Muscle of back (tissue), 11 donors: ENCODE results near the gene TXNRD1. TPM values are rescaled to one million over a fixed set of nuclear protein-coding genes. Genes with fewer than 3 reads are reported as not detected.

Experiments
- DNase-seq, 3 donors: peaks; one replicate each; pipeline versions ENCODE4 v3.0.0 to v3.0.0-alpha.2; 2013
- polyA plus RNA-seq, 10 donors: library from polyadenylated mRNA; unstranded; fragments of 120-200 nt; gene quantifications; one replicate each; pipeline ENCODE4 v1.2.1, GENCODE V29; 2013; ENCODE audit not compliant: insufficient read length in 10 of 10

The TXNRD1 gene
- polyA plus RNA-seq, 10 donors: 31.4 to 46.6 (median 39.8) TPM

DNA sequence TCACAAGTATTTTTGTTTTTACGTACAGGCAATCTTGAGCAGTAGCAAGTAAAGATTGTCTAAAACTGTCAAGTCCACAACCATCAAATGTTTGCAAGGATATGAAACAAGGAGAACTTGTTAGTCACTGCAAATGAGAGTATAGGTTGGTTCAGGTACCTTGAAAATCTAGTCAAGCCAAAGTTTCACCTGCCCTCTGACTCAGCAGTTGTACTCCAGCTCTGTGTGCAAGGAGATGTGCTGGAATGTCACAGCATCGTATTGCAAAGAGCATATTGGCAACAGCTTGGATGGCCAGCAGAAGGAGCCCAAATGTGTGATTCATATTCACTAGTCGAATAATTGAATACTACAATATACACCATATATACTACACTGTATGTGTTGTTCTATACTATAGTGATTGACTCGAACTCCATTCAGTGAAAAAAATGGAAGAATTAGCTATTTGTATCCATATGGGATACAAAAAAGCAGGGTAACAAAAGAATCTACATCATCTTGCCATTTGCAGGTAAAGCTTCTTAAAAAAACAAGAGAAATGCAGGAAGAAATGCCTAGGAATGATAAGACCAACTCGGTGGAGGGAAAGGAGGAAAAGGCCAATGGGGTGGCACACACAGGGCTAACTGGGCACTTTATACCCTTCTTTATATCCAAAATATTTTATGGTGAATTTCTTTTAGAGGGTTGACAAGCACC is 131.9 kb downstream of the TXNRD1 start:
- no peak for DNase-seq

DNA sequence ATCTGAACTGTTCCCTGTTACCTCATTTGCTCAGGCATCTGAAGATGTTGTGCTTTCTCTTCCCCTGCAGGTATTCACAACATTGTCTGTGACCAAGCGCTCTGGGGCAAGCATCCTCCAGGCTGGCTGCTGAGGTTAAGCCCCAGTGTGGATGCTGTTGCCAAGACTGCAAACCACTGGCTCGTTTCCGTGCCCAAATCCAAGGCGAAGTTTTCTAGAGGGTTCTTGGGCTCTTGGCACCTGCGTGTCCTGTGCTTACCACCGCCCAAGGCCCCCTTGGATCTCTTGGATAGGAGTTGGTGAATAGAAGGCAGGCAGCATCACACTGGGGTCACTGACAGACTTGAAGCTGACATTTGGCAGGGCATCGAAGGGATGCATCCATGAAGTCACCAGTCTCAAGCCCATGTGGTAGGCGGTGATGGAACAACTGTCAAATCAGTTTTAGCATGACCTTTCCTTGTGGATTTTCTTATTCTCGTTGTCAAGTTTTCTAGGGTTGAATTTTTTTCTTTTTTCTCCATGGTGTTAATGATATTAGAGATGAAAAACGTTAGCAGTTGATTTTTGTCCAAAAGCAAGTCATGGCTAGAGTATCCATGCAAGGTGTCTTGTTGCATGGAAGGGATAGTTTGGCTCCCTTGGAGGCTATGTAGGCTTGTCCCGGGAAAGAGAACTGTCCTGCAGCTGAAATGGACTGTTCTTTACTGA is 132.9 kb downstream of the TXNRD1 start:
- no peak for DNase-seq

DNA sequence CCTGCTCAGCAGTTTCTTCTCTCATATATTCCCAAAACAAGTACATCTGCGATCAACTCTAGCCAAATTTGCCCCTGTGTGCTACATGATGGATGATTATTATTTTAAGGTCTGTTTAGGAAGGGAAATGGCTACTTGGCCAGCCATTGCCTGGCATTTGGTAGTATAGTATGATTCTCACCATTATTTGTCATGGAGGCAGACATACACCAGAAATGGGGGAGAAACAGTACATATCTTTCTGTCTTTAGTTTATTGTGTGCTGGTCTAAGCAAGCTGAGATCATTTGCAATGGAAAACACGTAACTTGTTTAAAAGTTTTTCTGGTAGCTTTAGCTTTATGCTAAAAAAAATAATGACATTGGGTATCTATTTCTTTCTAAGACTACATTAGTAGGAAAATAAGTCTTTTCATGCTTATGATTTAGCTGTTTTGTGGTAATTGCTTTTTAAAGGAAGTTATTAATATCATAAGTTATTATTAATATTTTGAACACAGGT is 133.5 kb downstream of the TXNRD1 start:
- no peak for DNase-seq

DNA sequence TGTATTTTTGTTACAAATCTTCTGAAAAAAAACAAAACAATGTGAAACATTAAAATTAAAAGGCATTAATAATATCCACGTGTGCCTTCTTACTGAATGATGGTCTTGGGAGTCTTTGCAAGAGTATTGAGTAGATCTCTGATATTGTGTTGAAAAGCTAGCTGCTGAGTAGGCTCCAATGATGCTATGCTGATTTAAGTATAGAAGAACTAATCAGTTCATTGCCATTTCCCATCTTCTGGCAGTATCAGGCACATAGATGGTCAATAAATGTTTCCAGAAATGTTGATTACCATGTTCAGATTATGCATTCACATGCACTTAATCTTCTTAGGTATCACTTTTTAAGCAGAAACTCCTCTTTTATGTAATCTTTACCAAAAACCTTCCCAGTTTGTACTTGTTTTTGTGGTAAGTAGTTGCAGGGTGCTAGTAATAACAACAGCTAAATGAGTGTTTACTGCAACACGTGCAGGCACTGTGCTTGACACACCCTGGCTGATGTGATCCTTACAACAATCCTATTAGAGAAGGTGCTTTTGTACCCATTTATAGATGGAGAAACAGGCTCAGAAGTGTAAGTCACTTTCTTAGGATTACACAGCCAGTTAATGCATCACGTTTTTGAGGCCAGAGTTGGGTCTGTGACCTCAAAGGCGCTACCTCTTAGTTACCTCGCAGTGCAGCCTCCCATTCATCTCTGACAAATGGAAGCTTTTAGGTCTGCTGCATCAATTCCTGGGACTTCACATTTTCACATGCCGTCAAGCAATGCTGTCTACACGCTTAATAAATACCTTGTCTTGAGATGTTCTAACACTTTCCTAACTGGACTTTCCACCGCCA is 134.9 kb downstream of the TXNRD1 start:
- no peak for DNase-seq

DNA sequence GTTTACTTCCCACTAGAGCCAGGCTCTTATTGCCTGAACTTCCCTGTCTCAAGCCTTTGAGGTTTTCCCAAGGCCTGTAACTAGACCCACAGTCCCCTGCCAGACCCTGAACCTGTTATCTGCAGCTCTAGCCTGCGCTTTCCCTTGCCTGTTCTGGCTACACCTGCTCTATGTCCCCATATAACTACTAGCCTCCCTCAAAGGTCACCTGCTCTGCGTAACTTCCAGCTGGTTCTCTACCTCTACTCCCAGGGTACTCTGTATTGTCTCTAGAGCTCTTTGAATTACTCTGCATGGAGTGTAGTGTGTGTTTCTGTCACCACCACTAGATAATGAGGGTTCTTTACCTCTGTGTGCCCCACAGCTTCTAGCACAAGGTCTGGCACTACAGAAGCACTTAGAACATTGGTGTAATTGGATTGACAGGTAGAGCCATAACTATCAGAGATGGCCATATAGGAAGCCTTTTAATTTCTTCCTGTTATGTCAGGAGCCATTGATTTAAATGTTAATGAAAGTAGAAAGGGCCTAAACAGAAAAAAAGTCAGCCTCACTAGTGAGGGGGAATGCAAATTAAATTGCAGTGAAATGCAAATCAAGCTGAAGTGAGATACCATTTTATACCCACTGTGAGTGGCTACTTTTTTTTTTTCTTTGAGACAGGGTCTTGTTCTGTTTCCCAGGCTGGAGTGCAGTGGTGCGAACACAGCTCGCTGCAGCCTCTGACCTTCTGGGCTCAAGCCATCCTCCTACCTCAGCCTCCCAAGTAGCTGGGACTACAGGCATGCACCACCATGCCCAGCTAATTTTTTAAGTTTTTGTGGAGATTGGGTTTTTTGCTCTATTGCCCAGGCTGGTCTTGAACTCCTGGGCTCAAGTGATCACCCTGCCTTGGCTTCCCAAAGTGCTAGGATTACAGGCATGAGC is 135.7 kb downstream of the TXNRD1 start:
- DNase-seq: no peak

DNA sequence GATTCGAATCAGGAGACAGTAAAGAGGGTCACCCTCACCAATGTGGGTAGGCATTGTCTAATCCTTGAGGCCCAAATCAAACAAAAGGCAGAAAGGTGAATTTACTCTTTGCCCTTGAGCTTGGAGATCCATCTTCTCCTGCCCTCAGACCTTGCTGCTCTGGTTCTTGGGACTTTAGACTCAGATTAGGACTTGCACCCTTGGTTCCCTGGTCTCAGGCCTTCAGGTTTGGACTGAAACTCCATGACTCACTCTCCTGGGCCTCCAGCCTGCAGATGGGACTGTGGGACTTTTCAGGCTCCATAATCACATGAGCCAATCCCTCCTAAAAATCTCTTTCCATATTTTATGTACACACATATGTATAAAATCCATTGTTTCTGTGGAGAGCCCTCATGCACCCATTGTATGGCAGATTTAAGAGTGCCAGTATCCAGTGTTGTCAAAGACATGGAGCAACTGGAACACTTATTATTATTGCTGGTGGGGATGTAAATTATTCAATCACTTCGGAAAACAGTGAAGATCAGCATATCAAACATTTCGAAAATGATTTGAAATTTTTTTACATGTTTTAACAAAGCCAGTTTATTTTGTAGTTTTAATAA is 136.6 kb downstream of the TXNRD1 start:
- no peak for DNase-seq

DNA sequence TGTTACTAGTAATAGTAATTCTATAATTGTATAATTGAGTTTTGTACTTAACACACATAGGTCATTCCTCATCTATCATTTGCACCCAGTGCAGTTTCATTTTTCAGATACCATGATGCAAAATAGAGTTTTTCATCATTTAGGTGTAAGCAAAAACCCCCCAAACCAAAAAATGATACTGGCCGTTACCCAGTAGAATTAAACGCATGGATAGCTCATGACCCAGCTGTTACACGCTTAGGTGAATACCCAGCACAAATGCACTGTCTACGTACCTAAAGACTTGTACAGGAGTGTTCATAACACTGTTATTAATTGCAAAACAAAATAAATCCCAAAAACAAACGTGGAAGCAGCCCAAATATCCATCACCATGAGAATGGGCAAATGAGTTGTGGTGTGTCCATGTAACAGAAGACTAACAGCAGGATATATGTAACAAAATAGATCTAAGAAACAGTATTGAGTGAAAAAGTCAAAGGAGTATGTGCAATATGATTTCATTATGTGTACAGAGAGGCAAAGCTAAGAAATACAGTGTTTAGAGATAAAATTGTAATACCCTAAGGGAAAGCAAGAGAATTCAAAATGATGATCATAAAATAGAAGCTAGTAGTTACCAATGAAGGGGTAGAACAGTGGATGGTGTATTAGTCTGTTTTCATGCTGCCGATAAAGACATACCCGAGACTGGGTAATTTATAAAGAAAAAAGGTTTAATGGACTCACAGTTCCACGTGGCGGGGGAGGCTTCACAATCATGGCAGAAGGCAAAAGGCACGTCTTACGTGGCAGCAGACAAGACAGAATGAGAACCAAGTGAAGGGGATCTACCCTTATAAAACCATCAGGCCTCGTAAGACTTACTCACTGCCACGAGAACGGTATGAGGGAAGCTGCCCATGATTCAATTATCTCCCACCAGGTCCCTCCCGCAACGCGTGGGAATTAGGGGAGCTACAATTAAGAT is 137.7 kb downstream of the TXNRD1 start:
- no peak for DNase-seq

DNA sequence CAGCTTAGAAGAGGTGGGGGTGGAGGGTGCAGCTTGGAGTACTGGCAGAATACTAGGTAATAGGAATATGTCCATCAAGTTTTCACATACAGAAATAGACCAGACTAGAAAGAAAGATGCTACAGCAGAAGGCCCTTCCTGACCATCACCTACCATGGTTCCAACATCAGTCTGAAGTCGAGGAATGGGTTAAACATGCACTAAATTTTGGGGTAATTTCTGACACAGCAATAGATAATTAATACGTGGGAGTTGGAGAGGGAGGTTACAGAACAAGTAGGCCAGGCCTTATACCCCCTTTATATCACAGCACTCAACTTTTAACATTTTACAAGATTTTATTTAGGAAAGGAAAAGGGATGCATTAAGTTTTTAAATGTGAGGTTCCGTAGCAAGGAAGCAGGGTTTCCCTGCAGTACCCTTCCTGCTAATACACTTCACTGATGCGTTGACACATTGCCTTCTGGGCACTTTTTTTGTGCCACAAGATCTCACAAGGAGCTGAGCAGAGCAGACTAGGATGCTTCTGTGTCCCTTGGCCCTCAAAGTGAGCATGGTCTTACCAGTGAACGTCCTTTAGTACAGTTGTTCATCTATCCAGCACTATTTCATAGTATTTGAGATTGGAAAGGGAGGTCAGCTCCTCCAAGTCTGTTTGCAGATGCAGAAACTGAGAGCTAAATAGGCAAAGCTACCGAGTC is 138.7 kb downstream of the TXNRD1 start:
- no peak for DNase-seq

DNA sequence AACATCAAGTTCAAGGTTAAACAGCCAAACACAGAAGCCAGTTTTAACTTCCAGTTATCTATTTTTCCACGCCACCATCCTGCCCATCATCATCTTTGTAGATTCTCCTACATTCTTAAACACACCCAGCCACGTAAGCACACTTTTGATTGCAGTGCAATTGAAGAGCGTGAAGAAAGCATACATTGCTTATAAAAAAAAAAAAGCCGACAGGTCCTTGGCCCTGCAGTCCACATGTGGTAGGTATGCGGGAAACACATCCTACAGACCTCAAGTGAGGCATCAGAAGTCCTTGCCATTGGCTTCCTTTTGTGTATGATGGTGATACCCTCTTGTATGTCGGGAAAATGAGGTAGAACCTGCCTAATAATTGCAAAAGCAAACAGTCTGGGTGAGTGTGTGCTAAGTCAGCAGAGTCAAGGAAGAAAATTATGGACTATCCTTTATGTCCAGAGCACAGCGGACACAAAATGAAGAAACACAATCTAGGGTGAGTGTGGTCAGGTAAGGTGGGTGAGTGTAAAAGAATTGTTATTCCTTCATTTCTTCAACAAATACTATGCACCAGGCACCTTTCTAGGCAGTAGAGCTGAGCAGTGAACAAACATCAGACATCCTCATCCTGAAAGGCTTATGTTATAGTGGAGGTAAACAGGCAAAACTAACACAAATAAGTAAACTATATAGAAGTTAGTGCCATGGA is 139.4 kb downstream of the TXNRD1 start:
- DNase-seq: no peak

DNA sequence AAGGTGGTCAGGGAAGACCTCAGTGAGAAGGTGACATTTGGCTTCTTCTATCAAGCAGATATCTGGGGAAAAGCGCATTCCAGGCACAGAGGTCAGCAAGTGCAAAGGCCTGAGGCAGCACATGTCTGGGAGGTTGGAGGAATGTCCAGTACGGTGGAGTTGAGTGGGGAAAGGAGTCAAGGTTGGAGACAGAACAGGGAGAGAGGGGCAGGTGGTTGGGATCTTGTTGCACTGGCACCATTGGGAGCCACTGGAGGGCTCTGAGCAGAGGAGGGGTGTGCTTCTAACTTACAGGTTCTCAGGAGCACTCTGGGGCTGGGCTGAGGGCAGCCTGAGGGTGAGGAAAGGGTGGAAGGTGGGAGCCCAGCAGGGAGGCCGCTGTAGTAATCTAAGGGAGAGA is 140.1 kb downstream of the TXNRD1 start:
- DNase-seq: no peak

DNA sequence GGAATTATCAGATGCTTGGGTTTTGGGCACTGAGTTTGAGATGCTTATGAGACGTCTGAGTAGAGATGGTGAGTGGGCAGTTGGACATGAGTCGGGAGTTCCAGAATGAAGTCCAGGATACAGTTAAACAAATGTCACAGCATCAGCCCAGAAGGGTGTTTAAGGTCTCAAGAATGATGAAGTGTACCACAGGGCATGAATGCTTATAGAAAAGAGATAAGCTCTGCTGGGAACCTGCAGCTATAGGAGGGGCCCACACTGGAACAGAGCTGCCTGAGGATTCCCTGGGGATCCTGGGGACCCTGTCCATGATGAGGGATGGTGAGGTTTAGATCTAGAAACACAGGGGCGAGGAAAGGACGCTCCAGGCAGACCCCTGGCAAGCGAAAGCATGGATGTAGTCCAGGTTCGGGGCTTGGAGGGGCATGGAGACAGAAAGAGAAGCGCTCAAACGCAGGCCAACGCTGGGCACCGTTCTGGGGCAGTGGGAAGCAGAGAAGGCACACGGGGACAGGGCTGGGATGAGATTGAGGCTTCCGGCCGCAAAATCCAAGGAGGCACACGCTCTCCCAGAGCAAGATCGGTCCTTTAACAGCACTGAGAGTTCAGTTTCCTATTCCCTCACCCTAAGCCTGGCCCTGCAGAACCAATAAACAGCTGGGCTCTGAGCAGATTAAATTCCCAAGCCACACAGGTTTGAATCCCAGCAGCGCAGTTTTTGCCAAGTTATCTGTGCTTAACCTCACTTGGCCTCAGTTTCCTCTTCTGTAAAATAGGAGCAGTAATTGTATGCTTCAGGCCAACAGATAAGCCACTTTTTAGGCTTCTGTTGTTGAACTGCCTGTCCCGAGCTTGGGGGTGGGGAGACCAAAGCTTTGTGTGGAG is 140.9 kb downstream of the TXNRD1 start:
- DNase-seq: no peak

DNA sequence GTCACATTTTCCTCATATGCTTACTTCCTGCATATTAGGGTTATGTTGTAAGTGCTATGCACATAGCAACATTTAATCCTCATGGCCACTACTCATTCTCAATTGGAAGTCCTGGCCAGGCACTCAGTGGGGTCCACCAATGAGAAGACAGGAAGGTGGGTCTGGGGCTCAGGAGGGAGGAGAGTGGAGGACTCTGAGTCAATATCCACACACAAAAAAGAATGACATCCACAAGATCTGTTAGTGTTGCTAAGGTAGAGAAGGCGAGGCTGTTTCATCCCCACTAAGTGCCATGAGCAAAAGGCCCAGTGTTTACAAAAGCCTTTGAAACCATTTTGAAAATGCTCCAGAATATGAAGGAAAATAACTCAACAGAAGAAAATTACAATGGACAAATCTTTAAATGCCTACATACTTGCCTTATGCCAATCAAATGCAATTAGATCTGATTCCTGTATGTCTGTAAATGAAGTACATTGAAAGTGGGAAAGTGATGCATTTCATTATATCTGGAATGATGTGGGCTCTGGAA is 141.9 kb downstream of the TXNRD1 start:
- no peak for DNase-seq

DNA sequence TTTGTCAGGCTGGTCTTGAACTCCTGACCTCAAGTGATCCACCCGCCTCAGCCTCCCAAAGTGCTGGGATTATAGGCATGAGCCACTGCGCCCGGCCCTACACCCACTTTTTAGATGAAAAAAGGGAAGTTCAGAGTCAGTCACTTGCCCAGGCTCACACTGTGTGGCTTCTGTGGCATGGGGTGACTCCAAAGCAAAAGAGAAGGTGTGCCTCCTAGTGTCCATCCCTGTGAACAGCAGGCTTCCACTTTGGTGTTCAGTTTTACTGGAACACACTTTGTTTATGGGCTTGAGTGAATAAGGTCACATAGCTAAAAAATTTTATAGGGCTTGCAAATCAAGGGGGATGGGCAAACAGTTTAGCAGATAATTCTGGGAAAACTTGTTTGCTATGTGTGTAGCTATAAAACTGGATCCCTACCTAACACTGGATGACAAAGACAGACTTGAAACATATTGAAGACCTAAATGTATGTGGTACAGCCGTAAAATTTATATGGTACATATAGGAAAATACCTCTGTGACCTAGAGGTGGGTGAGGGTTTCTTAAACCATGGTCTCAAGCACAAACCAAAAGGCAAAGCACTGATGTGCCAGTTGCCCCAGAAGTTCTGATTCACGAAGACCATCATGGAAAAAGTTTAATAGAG is 142.9 kb downstream of the TXNRD1 start:
- DNase-seq: peak; percentile 22 to 51 (median 40)

DNA sequence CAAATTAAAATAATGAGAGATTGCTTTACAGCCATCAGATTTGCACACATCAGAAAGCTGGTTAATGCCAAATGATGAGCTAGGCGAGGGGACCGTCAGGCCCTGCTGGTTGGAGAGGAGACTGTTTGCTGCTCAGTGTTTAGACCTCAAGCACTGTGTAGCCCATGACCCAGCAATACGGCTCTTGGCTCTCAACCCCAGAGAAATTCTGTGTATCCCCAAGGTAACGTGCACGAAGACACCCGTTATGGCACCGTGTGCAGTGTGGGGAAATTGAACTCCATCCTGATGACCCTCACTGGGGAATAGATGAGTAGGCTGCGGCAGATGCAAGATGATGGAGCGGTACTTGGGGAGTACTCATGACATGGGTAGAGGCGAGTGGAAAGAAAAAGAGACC is 143.6 kb downstream of the TXNRD1 start:
- no peak for DNase-seq

DNA sequence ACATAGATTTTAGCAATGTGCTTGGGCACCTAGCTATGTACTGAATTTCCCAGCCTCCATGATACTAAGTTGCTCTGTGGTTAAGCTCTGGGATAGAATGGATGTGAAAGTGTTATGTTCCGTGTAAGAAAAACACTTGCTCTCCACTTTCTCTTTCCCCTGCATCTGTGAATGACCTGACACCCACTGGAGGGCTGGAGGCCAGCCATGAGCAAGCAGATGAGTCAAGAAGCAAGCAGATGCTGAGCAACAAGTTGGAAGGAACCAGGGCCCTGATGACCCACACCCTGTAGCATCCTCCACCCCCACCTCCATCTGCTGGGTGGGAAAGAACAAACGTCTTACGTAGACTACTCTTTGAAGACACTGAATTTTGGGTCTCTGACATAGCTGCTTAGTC is 144.6 kb downstream of the TXNRD1 start:
- no peak for DNase-seq

DNA sequence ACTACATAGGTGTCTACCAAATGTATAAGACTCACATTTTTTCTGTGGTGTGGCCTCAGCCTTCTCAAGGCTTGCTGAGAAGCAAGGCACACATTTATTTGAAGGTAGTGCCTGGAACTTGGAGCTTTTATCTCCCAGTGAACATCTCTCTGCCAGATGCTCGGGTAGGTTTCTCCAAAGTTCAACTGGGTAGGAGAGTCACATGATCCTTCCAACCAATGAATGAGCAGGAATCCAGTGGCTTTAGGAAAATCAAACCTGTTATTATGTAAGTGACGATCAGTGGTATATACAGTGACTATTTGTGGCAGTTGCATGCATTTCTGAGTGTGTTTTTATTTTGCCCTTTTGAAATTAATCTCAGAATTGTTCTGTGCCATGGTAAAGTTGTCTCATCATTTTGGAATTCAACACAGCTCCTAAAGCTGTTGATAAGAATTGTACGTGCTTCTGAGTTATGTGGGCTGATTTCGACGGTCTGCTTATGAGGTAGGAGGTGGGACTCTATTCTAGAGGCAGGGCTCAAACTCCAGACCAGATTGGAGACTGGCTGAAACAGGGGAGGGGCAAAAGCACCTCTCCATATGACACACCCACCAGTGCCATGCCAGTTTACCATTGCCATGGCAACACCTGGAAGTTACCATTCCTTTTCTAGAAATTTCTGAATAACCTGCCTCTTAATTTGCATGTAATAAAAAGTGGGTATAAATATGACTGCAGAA is 145.6 kb downstream of the TXNRD1 start:
- no peak for DNase-seq
